CD14-positive monocyte (primary cell): ENCODE measurements around the gene COPS3. TPM values are rescaled to one million over a fixed set of nuclear protein-coding genes. Genes with fewer than 3 reads are reported as not detected.
A peak's percentile ranks its signal among the peaks of the same experiment; 100 is the strongest.

ENCODE experiments used
- DNase-seq, 3 donors: peaks; one replicate each; pipeline ENCODE4 v3.0.0-alpha.2; 2011 to 2022
- H2AFZ ChIP-seq: 2 replicates; pipeline ENCODE4 v1.6.0; 2012; ENCODE audit warnings: mild to moderate bottlenecking, low read depth, low read length, inconsistent platforms; ENCODE audit not compliant: insufficient read depth, poor library complexity, severe bottlenecking
- H3K27ac ChIP-seq, 2 donors: 1 replicate in 1 of 2; 2 replicates in 1 of 2; pipeline ENCODE4 v1.5.1; 2012 to 2013; ENCODE audit warnings: low read length in 2 of 2, control low read depth in 1 of 2, inconsistent platforms in 1 of 2, low read depth in 1 of 2, mild to moderate bottlenecking in 1 of 2
- H3K27me3 ChIP-seq, 2 donors: one replicate each; pipeline versions ENCODE4 v1.6.0 to v1.6.1; 2011 to 2013; ENCODE audit warnings: low read length in 2 of 2; ENCODE audit not compliant: control insufficient read depth in 2 of 2, insufficient read depth in 2 of 2
- H3K36me3 ChIP-seq, 2 donors: replicated peaks in 1 of 2; 1 replicate in 1 of 2; 2 replicates in 1 of 2; pipeline versions ENCODE4 v1.5.1 to v1.6.1; 2012 to 2013; ENCODE audit warnings: low read length in 2 of 2, control low read depth in 1 of 2, inconsistent platforms in 1 of 2, mild to moderate bottlenecking in 1 of 2; ENCODE audit not compliant: insufficient read depth in 2 of 2, control insufficient read depth in 1 of 2
- H3K4me1 ChIP-seq, 2 donors: 1 replicate in 1 of 2; 2 replicates in 1 of 2; pipeline versions ENCODE4 v1.5.1 to v1.6.1; 2012 to 2013; ENCODE audit warnings: low read length in 2 of 2, control low read depth in 1 of 2, inconsistent platforms in 1 of 2, mild to moderate bottlenecking in 1 of 2, moderate library complexity in 1 of 2; ENCODE audit not compliant: insufficient read depth in 2 of 2, control insufficient read depth in 1 of 2
- H3K4me2 ChIP-seq: replicated peaks from 2 replicates; pipeline ENCODE3; 2012; ENCODE audit warnings: low read length, moderate library complexity, mild to moderate bottlenecking; ENCODE audit not compliant: poor library complexity, severe bottlenecking; ENCODE audit errors: extremely low read depth
- H3K4me3 ChIP-seq, 3 experiments: fragments of 200-600 bp in 1 of 3; sonication (generic) in 1 of 3; replicated peaks in 1 of 3; 1 replicate in 2 of 3; 2 replicates in 1 of 3; pipeline ENCODE4 v1.5.1; 2011 to 2013; ENCODE audit warnings: low read length in 3 of 3, mild to moderate bottlenecking in 3 of 3, control low read depth in 2 of 3, low read depth in 2 of 3, inconsistent platforms in 1 of 3, moderate library complexity in 1 of 3
- H3K79me2 ChIP-seq: 2 replicates; pipeline ENCODE4 v1.6.0; 2012; ENCODE audit warnings: mild to moderate bottlenecking, control low read depth, inconsistent platforms, low read length, moderate library complexity; ENCODE audit not compliant: insufficient read depth
- H3K9ac ChIP-seq: 2 replicates; pipeline ENCODE4 v1.6.0; 2017; ENCODE audit warnings: low read length, mild to moderate bottlenecking; ENCODE audit not compliant: insufficient read depth, poor library complexity, severe bottlenecking
- H3K9me3 ChIP-seq, 2 donors: replicated peaks in 1 of 2; 1 replicate in 1 of 2; 2 replicates in 1 of 2; pipeline versions ENCODE4 v1.5.1 to v1.6.1; 2012 to 2013; ENCODE audit warnings: low read length in 2 of 2, control low read depth in 1 of 2; ENCODE audit not compliant: control insufficient read depth in 1 of 2, insufficient read depth in 1 of 2
- H4K20me1 ChIP-seq: 2 replicates; pipeline ENCODE4 v1.6.0; 2012; ENCODE audit warnings: mild to moderate bottlenecking, low read length, control low read depth, moderate library complexity; ENCODE audit not compliant: insufficient read depth
- H3K27ac Mint-ChIP-seq, 7 donors: one replicate each; pipeline ENCODE4 v1.8.0; 2020; ENCODE audit warnings: mild to moderate bottlenecking in 7 of 7, mixed read lengths in 7 of 7, moderate library complexity in 6 of 7, inconsistent platforms in 2 of 7
- H3K27me3 Mint-ChIP-seq, 3 donors: one replicate each; pipeline ENCODE4 v1.8.0; 2021 to 2022; ENCODE audit warnings: low read depth in 3 of 3, mild to moderate bottlenecking in 3 of 3, mixed read lengths in 3 of 3, moderate library complexity in 3 of 3, inconsistent platforms in 1 of 3
- H3K36me3 Mint-ChIP-seq, 2 donors: one replicate each; pipeline ENCODE4 v1.8.0; 2020; ENCODE audit warnings: mixed read lengths in 2 of 2, inconsistent platforms in 1 of 2, mild to moderate bottlenecking in 1 of 2
- H3K4me1 Mint-ChIP-seq: one replicate; pipeline ENCODE4 v1.8.0; 2020; ENCODE audit warnings: mild to moderate bottlenecking, mixed read lengths
- H3K4me3 Mint-ChIP-seq, 2 donors: one replicate each; pipeline ENCODE4 v1.8.0; 2020; ENCODE audit warnings: mild to moderate bottlenecking in 2 of 2, mixed read lengths in 2 of 2, moderate library complexity in 1 of 2
- H3K9me3 Mint-ChIP-seq, 7 donors: one replicate each; pipeline ENCODE4 v1.8.0; 2020 to 2022; ENCODE audit warnings: mixed read lengths in 7 of 7, mild to moderate bottlenecking in 6 of 7, moderate library complexity in 6 of 7, inconsistent platforms in 2 of 7
- WGBS: methylation state at CpG from one replicate; pipeline ENCODE4 v1.1.5; 2013; ENCODE audit warnings: missing lambda C conversion rate; ENCODE audit not compliant: insufficient coverage; 5-methylcytosine and 5-hydroxymethylcytosine counted together
- intact Hi-C, 2 donors: fragments of 100-400 bp; cut with micrococcal nuclease; formaldehyde crosslinking; loops; one replicate each; pipeline versions ENCODE4 v1.15.0 to v1.15.1; 2023
- polyA plus RNA-seq, 3 donors: library from polyadenylated mRNA; depleted of rRNA in 1 of 3; unstranded in 2 of 3; stranded (reverse) in 1 of 3; fragments of 300-500 nt in 2 of 3; fragments of >200 nt in 1 of 3; fragmentation: Illumina TruSeq in 2 of 3; gene quantifications; 1 replicate in 2 of 3; 2 replicates in 1 of 3; pipeline ENCODE4 v1.2.3, GENCODE V29; 2012 to 2021
- TF ChIP-seq, protein P1 (sequence below): fragments of 200-600 bp; IDR thresholded peaks from one replicate; pipeline ENCODE4 v1.8.0; 2022; ENCODE audit warnings: antibody characterized with exemption, mild to moderate bottlenecking

Gene COPS3
- polyA plus RNA-seq, 3 donors = 47.6 to 122 (median 117) TPM

DNA sequence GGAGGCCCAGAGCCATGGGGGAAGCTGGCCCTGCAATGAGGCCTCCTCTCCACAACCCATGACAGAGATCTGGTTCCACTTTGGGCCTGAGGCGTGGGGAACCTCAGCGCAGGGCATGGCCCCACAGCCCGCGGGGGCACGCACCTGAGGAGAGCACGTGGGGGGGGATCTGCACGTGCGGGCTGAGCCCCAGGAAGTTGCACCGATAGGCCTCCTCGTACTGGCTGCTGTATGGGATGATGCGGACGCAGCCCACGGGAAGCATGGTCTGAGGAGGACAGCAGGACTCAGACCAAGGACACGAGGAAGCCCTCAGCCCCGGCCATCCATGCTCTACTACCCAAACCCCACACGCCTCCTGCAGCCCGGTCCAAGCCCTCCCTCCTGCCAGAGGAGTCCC is 64.8 kb downstream of the COPS3 start:
- Histone ChIP-seq H4K20me1 (peaks cover 48% of the 10 kb centered on the region), H3K36me3 (peaks cover 91 to 97% of the 10 kb centered on the region in 2 donors), H3K27ac (no peak overlapping the region), H3K9me3 (no peaks in the 10 kb centered on the region), H3K79me2 (no peaks in the 10 kb centered on the region), H3K4me3 (no peak overlapping the region), H3K4me2 (no peak overlapping the region), H3K9ac (no peak overlapping the region), H3K27me3 (no peaks in the 10 kb centered on the region), H2AFZ (no peak overlapping the region), H3K4me1 (no peaks in the 10 kb centered on the region)
- Mint-ChIP-seq H3K36me3 (peaks cover 87 to 99% of the 10 kb centered on the region in 2 donors), H3K4me3 (no peak overlapping the region), H3K4me1 (no peaks in the 10 kb centered on the region), H3K9me3 (no peaks in the 10 kb centered on the region), H3K27ac (no peak overlapping the region), H3K27me3 (peaks cover 0 to 1% (median 0%) of the 10 kb centered on the region in 3 donors)
- DNase-seq = no peak
- intact Hi-C loops = no loop called here
- WGBS = 94% methylated on average over 7 of the region's 17 CpGs
- TF ChIP-seq, protein P1, sequence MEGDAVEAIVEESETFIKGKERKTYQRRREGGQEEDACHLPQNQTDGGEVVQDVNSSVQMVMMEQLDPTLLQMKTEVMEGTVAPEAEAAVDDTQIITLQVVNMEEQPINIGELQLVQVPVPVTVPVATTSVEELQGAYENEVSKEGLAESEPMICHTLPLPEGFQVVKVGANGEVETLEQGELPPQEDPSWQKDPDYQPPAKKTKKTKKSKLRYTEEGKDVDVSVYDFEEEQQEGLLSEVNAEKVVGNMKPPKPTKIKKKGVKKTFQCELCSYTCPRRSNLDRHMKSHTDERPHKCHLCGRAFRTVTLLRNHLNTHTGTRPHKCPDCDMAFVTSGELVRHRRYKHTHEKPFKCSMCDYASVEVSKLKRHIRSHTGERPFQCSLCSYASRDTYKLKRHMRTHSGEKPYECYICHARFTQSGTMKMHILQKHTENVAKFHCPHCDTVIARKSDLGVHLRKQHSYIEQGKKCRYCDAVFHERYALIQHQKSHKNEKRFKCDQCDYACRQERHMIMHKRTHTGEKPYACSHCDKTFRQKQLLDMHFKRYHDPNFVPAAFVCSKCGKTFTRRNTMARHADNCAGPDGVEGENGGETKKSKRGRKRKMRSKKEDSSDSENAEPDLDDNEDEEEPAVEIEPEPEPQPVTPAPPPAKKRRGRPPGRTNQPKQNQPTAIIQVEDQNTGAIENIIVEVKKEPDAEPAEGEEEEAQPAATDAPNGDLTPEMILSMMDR = no peak

DNA sequence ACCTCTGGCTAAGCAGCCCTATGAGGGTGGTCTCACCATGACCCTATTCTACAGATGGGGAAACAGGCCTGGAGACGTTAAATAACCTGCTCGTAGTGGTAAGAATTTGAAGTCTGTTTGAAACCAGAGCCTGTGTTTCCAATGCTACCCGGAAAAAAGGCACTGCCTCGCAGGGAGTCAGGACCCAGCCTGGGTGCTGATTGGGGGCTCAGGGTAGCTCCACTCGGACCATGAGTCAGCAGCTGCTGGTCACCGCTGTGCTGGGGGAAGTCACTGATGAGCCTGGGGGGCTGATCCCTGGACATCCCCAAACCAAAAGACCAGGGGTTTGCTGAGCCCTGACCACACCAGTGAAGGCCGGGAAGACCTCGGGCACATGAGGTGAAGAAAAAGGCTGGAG is 65.5 kb downstream of the COPS3 start:
- WGBS = 93% methylated on average over 4 of the region's 8 CpGs
- intact Hi-C loops = no loop called here
- no peaks in the 10 kb centered on the region for H3K9me3 Mint-ChIP-seq
- no peak overlapping the region for H3K9ac ChIP-seq
- peaks cover 83 to 99% of the 10 kb centered on the region in 2 donors for H3K36me3 Mint-ChIP-seq
- H3K9me3 ChIP-seq = no peaks in the 10 kb centered on the region
- no peak overlapping the region for H2AFZ ChIP-seq
- no peak overlapping the region for H3K4me2 ChIP-seq
- no peak overlapping the region for H3K4me3 Mint-ChIP-seq
- DNase-seq = no peak
- no peaks in the 10 kb centered on the region for H3K4me1 ChIP-seq
- H3K27me3 ChIP-seq = no peaks in the 10 kb centered on the region
- no peak overlapping the region for H3K27ac ChIP-seq
- H3K4me1 Mint-ChIP-seq = no peaks in the 10 kb centered on the region
- peak overlapping the region in 1 of 7 donors; percentile 67 for H3K27ac Mint-ChIP-seq
- peaks cover 86 to 97% of the 10 kb centered on the region in 2 donors for H3K36me3 ChIP-seq
- no peak overlapping the region for H3K4me3 ChIP-seq
- H3K79me2 ChIP-seq = no peaks in the 10 kb centered on the region
- peaks cover 0 to 1% (median 0%) of the 10 kb centered on the region in 3 donors for H3K27me3 Mint-ChIP-seq
- TF ChIP-seq, protein P1 = no peak
- peaks cover 44% of the 10 kb centered on the region for H4K20me1 ChIP-seq
